Sigmoid colon (tissue), 7 donors: Measurements from ENCODE around the gene PIK3R6. TPM values are rescaled to one million over a fixed set of nuclear protein-coding genes. Genes with fewer than 3 reads are reported as not detected.

Source experiments
- DNase-seq: peaks from one replicate; pipeline ENCODE4 v3.0.0-alpha.2; 2019
- H3K27ac ChIP-seq, 4 donors: fragments of 200-600 bp; sonication (generic); one replicate each; pipeline ENCODE4 v1.5.1; 2016 to 2019; ENCODE audit warnings: mild to moderate bottlenecking in 1 of 4
- H3K27me3 ChIP-seq, 3 donors: fragments of 200-600 bp; sonication (generic); one replicate each; pipeline ENCODE4 v1.5.1; 2019; ENCODE audit warnings: mild to moderate bottlenecking in 1 of 3
- H3K36me3 ChIP-seq, 4 donors: fragments of 200-600 bp; sonication (generic); one replicate each; pipeline ENCODE4 v1.5.1; 2016 to 2019
- H3K4me1 ChIP-seq, 4 donors: fragments of 200-600 bp; sonication (generic); one replicate each; pipeline ENCODE4 v1.5.1; 2017 to 2019
- H3K4me3 ChIP-seq, 4 donors: fragments of 200-600 bp; sonication (generic); one replicate each; pipeline ENCODE4 v1.5.1; 2017 to 2019; ENCODE audit warnings: mild to moderate bottlenecking in 2 of 4, moderate library complexity in 1 of 4
- H3K9me3 ChIP-seq, 4 donors: fragments of 200-600 bp in 3 of 4; sonication (generic) in 3 of 4; one replicate each; pipeline versions ENCODE4 v1.5.1 to v1.6.1; 2013 to 2019
- CTCF ChIP-seq, 4 experiments: fragments of 450-650 bp in 3 of 4; fragments of 200-600 bp in 1 of 4; IDR thresholded peaks; one replicate each; pipeline ENCODE4 v1.5.1; 2016 to 2019; ENCODE audit warnings: antibody characterized with exemption in 4 of 4, mild to moderate bottlenecking in 3 of 4, moderate library complexity in 2 of 4
- EP300 ChIP-seq, 4 donors: sonication (generic); formaldehyde crosslinking; IDR thresholded peaks; one replicate each; pipeline ENCODE4 v1.6.1; 2017; ENCODE audit warnings: antibody characterized with exemption in 4 of 4
- POLR2A ChIP-seq, 2 donors: fragments of 450-650 bp; IDR thresholded peaks; one replicate each; pipeline ENCODE4 v1.6.1; 2016; ENCODE audit warnings: antibody characterized with exemption in 2 of 2, mild to moderate bottlenecking in 2 of 2, moderate library complexity in 2 of 2
- POLR2AphosphoS5 ChIP-seq, 4 donors: sonication (generic); formaldehyde crosslinking; IDR thresholded peaks; one replicate each; pipeline ENCODE4 v1.6.1; 2017; ENCODE audit warnings: antibody characterized with exemption in 4 of 4
- WGBS, 2 donors: extraction: QIAGEN DNeasy Blood & Tissue Kit; methylation state at CpG; one replicate each; pipeline ENCODE4 v1.1.7; 2013; 5-methylcytosine and 5-hydroxymethylcytosine counted together
- intact Hi-C: fragments of 100-400 bp; cut with DNase I; formaldehyde crosslinking; loops from one replicate; pipeline ENCODE4 v1.15.1; 2023
- polyA plus RNA-seq, 3 donors: library from polyadenylated mRNA; stranded (reverse); fragments of 200-250 nt; gene quantifications; one replicate each; pipeline ENCODE4 v1.2.3, GENCODE V29; 2013
- total RNA-seq, 4 donors: library from RNA; depleted of rRNA; stranded (reverse); fragments of >200 nt; gene quantifications; one replicate each; pipeline ENCODE4 v1.1.0, GENCODE V29; 2016
- donor health status: healthy with polysubstance abuse.
- donor health status: Bipolar disorder and iron deficiency.
- donor health status: healthy.

PIK3R6 gene
- total and polyA plus RNA-seq, 7 donors: 0.54 to 1.2 (median 0.77) TPM; not detected in 2

GRCh38 chr17:8822401-8823035 lies 45.0 kb downstream of the PIK3R6 start:
- Histone ChIP-seq H3K27me3 (peaks cover 0 to 8% (median 0%) of the 10 kb centered on the region in 3 donors), H3K4me3 (no peak overlapping the region), H3K9me3 (peaks cover 0 to 3% (median 1%) of the 10 kb centered on the region in 4 donors), H3K36me3 (no peaks in the 10 kb centered on the region), H3K27ac (no peak overlapping the region), H3K4me1 (no peaks in the 10 kb centered on the region)
- no peak for DNase-seq
- intact Hi-C loops: no loop called here
- WGBS, 2 donors: 76 to 85% methylated on average over 5 of the region's 5 CpGs
- TF ChIP-seq POLR2A (IDR thresholded peaks at IDR 0.05) (no peak), EP300 (IDR thresholded peaks at IDR 0.05) (no peak), POLR2AphosphoS5 (IDR thresholded peaks at IDR 0.05) (no peak), CTCF (IDR thresholded peaks at IDR 0.05) (no peak)

DNA sequence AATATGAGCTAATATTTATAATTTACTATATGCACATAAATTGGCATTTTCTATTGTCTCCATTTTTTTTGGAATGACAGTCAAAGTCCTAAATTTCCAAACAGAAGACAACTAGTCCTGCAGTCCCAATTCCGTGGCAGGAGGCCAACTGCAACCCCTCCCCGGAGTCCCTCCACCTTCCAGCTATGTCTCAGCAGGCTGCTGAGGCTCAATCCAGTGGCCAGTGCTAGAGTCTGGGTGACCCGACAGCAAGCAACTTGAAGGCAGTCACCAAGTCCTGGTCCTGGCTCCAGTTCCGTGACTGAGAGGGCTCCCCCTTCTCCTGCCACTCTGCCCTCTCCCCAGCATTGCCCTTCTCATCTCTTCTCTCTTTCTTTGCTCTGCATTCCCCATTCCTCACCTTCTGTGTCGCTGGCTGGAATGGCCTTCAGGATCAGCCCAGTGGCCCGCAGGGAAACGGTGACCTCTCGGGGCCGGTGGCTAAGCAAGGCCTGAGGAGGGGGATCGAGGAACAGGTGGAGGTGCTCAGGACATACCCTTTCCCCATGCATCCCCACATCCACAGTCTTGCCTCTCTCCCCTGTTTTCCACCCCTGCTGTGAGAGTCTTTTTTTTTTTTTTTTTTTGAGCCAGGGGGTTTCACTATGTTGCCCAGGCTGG lies 45.9 kb downstream of the PIK3R6 start:
- Histone ChIP-seq H3K4me1 (no peaks in the 10 kb centered on the region), H3K27ac (no peak overlapping the region), H3K36me3 (no peaks in the 10 kb centered on the region), H3K27me3 (peaks cover 0 to 8% (median 0%) of the 10 kb centered on the region in 3 donors), H3K4me3 (no peak overlapping the region), H3K9me3 (peaks cover 0 to 3% (median 1%) of the 10 kb centered on the region in 4 donors)
- 86 to 92% methylated on average over 10 of the region's 10 CpGs for WGBS, 2 donors
- TF ChIP-seq POLR2AphosphoS5 (IDR thresholded peaks at IDR 0.05) (no peak), CTCF (IDR thresholded peaks at IDR 0.05) (no peak), EP300 (IDR thresholded peaks at IDR 0.05) (no peak)
- intact Hi-C loops: no loop called here
- no peak for DNase-seq

- peaks cover 0 to 3% (median 1%) of the 10 kb centered on the region in 4 donors for H3K9me3 ChIP-seq
- no peaks in the 10 kb centered on the region for H3K36me3 ChIP-seq
- WGBS, 2 donors: 70 to 84% methylated on average over 8 of the region's 8 CpGs
- no peaks in the 10 kb centered on the region for H3K4me1 ChIP-seq
- H3K4me3 ChIP-seq: no peak overlapping the region
- no peak for TF ChIP-seq POLR2AphosphoS5 (IDR thresholded peaks at IDR 0.05)
- no peak for TF ChIP-seq CTCF (IDR thresholded peaks at IDR 0.05)
- TF ChIP-seq POLR2A (IDR thresholded peaks at IDR 0.05): no peak
- peaks cover 0 to 8% (median 0%) of the 10 kb centered on the region in 3 donors for H3K27me3 ChIP-seq
- H3K27ac ChIP-seq: no peak overlapping the region
- intact Hi-C loops: no loop called here
- DNase-seq: no peak
Measured at GRCh38 chr17:8820311-8821010, 47.0 kb downstream of the PIK3R6 start.

DNA sequence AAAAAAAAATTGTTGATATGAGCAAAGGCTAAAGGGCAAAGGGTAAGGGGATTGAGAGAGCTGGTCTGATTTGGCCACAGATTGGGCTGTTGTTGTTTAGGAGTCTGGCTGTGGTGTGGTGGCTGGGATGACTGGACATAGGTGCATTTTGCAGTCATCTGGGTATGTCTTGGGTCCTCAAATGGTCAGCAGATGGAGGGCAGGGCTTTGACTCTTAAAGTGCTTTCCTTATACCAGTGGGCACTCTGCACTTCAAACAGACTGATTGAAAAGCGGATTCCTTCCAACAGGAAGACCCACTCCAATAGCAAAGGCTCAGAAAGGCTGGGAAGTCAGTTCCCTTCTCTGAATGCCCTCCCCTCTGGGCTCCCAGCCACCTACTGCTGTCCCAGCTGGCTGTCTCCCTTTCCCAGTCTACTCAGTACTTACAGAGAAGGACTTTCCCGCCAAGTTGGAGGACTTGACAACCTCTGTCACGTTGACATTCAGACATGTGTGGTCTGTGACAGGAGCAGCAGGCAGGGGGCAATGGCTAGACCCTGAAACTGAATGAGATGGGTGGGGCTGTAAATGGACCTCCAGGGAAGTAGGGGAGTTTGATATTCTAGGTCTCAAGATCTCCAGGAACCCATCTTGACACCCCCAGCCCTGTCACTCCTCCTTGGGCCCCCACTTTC lies 48.7 kb downstream of the PIK3R6 start:
- Histone ChIP-seq H3K36me3 (no peaks in the 10 kb centered on the region), H3K4me3 (no peak overlapping the region), H3K27me3 (peaks cover 0 to 8% (median 0%) of the 10 kb centered on the region in 3 donors), H3K27ac (no peak overlapping the region), H3K4me1 (no peaks in the 10 kb centered on the region), H3K9me3 (no peaks in the 10 kb centered on the region)
- DNase-seq: peak; percentile 46
- 40 to 62% methylated on average over 3 of the region's 3 CpGs for WGBS, 2 donors
- intact Hi-C loops: no loop called here
- TF ChIP-seq POLR2A (IDR thresholded peaks at IDR 0.05) (no peak), CTCF (IDR thresholded peaks at IDR 0.05) (no peak), POLR2AphosphoS5 (IDR thresholded peaks at IDR 0.05) (no peak), EP300 (IDR thresholded peaks at IDR 0.05) (no peak)
